HG03159 (cell line): ENCODE data around the gene PPP1R12C.

Source experiments
- ATAC-seq: cut with Tn5 transposase; IDR thresholded peaks from one replicate; pipeline ENCODE4 v1.9.1; 2021; ENCODE audit warnings: mild to moderate bottlenecking, moderate library complexity; ENCODE audit not compliant: unreplicated experiment

The PPP1R12C gene

GRCh38 chr19:55047951-55048350, 69.5 kb downstream of the PPP1R12C start:
- ATAC-seq, result no peak

GRCh38 chr19:55046975-55047622, 70.3 kb downstream of the PPP1R12C start:
- ATAC-seq, result no peak

DNA sequence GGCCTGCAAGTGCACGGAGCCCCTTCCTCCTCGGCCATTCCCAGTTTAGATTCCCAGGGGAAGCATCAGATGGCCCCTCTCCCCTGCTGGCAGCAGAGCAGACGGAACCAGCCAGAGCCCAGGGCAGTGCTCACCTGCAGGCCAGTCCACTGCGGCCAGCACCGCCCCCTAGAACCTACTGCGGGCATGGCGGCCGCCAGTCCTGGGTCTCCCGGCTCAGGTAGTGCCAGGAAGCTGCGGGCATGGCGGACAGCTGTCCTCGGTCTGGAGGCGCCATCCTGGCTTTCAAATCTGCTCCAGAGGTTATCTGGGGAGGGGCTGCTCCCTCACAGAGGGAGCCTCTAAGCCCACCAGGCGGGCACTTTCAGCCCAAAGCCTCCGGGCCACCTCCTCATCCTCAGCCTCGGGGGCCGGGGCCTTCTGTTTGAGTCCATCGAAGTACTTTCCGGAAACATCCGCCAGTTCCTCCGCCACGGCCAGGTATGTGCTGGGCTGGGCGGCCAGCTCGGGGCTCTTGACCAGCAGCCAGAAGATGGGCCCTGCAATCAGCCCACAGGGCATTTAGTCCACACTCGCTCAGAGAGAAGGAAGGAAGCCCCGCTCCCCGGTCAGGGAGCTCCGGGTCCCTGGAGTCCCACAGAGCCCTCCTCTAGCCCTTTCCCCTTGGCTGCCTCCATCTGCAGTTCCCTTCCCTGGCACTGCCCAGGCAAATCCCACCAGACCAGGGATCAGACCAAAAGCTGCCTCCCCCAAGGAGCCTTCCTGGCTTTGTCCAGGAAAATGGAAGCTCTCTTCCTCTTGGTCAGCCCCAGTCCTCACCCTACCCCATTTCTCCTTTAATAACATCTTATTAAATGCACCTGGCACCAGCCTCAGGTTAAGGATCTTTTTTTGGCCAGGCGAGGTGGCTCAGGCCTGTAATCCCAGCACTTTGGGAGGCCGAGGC, 72.4 kb downstream of the PPP1R12C start:
- ATAC-seq, result no peak

DNA sequence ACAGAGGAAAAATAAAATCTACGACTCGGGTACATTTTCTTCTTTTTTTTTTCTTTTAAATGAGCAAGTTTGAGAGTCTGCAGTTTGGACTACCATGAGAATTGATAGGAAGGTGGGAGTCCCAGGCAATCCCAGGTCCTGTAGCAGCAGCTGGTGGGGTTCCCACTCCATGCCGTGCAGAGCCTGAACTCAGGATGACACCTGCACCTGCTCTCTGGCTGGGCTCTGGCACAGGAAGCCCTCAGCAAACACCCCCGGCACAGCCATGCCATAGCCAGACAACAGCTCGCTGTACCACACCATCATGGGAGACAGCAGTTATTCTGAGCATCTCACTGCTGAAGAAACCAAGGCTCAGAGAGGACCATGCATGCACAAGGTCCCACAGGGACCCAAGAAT, 73.2 kb downstream of the PPP1R12C start:
- ATAC-seq, result no peak

DNA sequence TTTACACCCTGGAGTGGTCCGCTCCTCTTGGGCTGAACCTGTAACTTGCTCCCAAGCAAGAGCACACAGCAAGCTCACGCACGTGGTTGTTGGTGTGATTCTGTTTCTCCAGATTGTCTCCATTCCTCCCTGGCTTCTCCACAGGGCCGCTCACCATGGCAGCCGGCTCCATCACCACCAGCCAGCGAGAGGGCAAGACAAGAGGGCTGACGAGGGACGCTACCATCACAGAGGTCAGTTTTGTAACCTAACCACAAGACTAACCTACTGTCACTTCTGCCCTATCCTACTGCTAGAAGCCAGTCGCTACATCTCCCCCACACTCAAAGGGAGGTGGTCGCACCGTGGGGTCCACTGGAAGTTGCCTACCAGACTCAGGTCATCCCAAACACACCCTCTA, 74.7 kb downstream of the PPP1R12C start:
- ATAC-seq, result no peak

GRCh38 chr19:55042344-55042678, 75.1 kb downstream of the PPP1R12C start:
- no peak for ATAC-seq

DNA sequence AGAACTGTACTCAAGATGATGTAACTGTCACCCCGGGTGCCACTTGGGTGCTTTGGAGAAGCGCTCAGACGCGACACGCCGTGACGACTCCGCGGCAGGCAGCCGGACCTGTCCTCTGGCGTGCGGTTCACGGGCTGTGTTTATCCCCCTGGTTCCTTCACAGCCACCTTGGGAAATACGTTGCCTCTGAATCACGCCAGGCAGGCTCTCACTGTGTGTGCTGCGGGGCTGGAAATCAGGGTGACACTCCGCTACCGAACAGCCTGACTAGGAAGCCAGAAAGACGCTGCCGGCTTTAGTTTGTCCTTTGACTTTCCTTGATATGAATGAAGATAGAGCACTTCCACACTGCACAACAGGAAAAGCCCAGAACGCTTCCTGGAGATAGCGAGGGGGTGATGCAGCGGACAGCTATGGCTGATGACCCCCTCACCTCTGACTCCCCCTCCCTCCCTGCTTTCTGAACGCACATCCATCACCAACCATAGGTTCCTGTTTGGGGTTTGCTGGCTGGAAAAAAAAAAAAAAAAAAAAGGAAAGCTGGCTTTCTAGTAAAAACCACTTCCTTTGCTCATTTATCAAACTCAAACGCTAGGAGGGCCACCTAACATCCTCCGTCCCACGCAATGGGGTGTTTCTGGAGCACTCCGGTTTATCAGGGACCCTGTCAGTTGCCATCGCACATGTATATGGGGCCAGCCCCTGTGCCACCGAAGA, 75.7 kb downstream of the PPP1R12C start:
- ATAC-seq, result no peak

DNA sequence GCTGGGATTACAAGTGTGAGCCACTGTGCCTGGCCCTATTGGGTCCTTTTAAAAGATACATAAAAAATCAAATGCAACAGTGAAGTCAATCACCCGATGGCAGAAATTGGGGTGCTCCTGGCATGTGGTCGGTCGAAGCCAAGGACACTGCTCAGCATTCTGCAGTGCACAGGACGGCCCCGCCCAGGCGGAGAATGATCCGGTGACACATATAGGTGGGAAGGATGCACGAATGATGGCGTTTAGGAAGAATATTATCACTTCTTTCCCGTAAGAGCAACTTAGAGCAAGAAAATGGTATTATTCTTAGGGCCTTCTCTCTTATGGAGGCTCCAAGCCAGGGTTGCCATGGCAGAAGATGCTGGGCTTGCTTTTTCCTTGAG, 76.2 kb downstream of the PPP1R12C start:
- no peak for ATAC-seq
